HPDE6-E6E7 (cell line): Measurements from ENCODE around the gene CNTNAP1.

Source experiments
- DNase-seq: peaks from one replicate; pipeline ENCODE4 v3.0.0; 2011; ENCODE audit warnings: missing footprints; ENCODE audit errors: extremely low spot score

CNTNAP1 gene

GRCh38 chr17:42670789-42671657 lies 11.3 kb upstream of the CNTNAP1 start:
- DNase-seq = no peak

- DNase-seq = no peak
These were observed 10.3 kb upstream of the CNTNAP1 start for GRCh38 chr17:42672038-42672437.

GRCh38 chr17:42673266-42673884 lies 9.0 kb upstream of the CNTNAP1 start:
- no peak for DNase-seq

DNA sequence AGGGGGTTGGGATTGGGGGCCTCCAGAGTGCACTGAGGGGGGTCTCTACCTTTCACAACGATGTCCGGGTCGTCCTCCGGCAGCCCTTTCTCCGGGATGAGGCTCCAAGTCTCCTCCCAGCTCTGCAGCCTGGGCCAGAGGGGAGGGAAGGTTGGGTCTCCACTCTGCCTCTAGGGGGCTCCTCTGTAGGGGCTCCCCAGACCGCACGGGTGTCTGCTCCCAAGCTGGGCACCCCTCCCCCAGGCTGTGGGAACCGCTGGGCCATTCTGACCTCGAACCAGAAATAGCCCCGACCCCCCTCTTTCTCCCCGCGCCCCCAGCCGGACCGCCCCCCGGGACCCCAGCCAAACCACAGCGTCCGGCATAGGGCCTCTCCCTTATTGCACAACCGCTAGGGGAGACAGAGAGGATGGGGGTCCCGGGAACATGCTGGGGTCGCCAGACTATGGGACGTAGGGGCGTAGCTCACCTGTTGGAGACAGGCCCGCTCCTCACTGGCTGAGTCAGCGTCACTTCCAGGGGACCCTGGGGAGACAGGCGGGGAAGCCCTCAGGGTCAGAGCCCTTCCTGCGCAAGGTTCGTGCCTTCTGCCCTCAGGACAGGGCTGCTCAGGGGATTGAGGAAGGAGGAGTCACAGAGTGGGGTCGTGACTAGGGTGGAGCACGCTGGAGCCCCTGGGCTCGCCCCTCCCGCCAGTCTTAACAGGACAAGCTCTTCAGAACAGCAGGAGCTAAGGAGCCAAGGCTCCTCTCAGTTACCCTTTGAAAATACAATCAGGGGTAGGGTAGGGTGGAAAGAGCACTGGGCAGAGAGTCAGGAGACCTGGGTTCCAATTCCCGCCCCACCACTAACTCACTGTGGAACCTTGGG lies 8.2 kb upstream of the CNTNAP1 start:
- DNase-seq = no peak

- no peak for DNase-seq
These were observed 7.5 kb upstream of the CNTNAP1 start for GRCh38 chr17:42674755-42675347.

- no peak for DNase-seq
These were observed 6.9 kb upstream of the CNTNAP1 start for GRCh38 chr17:42675348-42675964.

DNA sequence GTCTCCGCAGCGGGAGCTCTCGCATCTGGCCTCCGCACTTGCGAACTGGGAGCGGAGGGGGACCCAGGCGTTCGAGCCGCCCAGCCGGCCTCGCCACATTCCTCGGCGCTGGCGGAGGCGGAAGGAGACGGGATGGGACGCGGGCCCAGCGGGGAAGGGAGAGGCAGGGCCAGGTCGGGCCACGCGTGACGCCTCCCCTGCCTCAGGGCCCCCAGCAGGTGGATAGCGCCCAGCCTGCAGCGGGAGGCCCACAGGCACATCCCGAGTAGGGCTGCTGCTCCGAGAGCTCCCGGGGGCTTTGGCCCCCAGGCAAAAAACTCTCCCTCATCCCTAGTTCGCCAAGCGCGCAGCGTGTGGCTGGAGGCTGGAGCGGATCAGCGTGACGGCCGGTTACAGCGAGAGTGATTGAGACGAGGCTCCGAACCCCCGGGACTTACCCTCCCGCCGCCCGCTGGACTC lies 6.3 kb upstream of the CNTNAP1 start:
- DNase-seq = no peak

- no peak for DNase-seq
These were observed 5.8 kb upstream of the CNTNAP1 start, which contains the start of gene PLEKHH3 for GRCh38 chr17:42676424-42677011. Gene PLEKHH3 (minus strand): TSS chr17:42676994. CDS start chr17:42676563, 431 bp downstream.

- peak; percentile 98 for DNase-seq
These were observed 5.1 kb upstream of the CNTNAP1 start for GRCh38 chr17:42677012-42677857.

DNA sequence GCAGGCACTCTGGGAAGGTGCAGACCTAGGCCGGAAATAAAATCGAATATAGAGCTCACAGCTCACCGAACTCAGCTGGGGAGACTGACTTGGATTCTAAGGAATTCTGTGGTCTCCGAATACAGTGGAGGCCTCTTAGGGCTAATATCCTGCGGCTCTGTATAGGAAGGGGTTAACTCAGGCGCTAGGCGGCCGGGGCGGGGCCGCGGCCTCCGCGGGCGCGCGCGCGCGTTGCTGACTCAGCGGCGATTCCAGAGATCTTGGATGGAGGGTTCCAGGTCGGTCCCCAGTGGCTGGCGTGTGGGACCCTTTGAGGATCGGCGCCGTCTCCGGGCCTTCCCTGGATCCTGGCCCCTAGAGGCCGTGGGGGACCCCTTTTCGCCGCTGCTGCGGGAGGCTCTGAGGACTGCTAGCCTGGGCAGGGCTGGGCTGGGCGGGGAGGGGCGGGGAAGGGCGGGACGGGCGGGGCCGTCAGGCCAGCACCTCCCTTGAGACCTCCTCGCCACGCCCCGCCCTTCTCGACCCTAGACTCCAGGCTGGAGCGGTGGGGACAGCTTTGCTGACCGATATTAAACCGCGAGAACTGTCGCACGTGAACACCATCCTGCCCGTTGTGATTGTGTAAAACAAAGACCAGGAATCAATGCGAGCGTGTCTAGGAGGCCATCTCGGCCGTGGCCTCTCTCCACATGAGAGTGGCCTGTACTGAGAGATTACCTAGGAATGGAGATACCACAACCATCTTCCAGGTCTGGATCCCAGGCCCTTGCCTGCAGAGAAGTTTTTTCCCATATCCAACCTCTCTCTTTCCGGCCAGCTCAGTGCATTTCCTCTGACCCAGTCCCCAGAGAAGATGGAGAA lies 4.2 kb upstream of the CNTNAP1 start:
- peak; percentile 76 for DNase-seq

GRCh38 chr17:42678951-42679491 lies 3.3 kb upstream of the CNTNAP1 start:
- no peak for DNase-seq

- DNase-seq = peak; percentile 80
These were observed 2.6 kb upstream of the CNTNAP1 start for GRCh38 chr17:42679492-42680330.

DNA sequence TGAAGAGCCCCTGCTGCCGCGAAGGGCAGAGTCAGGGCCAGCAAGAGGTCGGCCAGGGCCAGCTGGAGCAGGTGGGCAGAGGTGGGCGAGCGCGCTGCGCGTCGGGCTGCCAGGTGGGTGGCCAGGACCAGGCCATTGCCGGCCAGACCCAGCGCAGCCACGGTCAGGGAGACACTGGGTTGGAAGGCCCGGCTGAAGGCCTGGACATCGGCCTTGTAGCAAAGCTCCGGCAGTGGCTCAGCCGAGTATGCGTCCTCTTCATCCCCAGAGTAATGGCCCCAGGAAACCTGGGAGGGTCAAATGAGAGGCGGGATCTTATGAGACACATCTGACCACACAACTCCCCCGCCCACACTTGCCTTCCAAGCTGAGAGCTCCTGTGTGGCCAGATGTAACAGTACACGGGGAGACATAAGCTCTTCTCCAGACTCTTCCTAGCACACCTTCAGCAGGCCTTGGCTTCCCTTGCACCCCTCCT lies 2.0 kb upstream of the CNTNAP1 start:
- no peak for DNase-seq

DNA sequence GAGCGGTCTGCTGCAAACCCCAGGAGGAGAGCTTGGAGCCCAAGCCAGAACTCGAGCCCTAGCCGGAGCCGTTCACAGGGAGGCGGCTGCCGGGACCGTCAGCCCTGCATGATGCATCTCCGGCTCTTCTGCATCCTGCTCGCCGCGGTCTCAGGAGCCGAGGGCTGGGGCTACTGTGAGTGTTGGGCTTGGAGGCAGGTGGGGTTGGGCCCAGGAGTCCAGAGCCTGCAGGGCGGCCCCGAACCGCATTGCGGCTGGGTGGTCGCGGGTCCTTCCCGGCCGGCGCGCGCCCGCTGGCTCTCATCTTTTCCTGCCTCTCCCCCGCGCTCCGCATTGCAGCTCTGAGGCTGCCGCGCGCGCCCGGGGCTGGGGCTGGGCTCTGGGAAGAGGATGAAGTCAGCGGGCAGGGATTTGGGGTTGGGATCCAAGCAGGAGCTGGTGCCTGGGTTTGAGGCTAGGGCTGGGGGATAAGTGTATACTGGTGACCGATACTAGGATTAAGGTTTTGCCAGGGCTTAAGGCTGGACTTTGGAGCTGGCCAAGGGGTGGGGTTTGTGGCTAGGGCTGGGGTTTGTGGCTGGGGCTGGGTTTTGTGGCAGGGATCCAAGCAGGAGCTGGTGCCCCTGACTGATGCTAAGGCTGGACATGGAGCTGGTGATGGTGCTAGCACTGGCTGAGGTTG lies 532 bp downstream of the CNTNAP1 start:
- DNase-seq = no peak

DNA sequence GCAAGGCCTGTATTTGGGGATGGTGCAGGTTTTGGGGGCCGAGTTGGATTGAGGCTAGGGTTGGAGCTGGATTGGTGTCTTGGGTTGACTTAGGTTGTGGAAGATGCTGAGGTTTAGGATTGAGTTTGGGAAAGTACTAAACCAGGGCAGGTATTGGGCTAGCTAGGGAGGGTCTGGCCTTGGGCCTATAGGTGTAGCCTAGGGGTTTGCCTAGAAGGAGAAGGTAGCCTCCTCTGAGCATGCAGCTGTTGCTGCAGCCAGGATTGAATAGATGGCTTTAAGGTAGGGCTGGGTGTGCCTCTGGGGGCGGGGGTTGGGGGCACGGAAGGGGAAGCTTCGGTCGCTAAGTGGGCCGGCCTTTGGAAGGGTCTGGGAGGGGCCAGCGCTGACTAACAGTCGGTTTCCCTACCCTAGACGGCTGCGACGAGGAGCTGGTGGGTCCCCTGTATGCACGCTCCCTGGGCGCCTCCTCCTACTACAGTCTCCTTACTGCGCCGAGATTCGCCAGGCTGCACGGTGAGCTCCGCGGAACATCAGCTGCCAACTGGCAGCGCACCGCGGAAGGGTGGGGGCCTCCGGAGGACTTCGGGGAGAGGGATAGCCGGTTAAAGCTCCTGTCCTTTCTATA lies 1.2 kb downstream of the CNTNAP1 start:
- DNase-seq = no peak

- DNase-seq = no peak
These were observed 2.7 kb downstream of the CNTNAP1 start for GRCh38 chr17:42684929-42685556.
